K562 (cell line): ENCODE measurements around the gene MYOZ2. TPM values are rescaled to one million over a fixed set of nuclear protein-coding genes. Genes with fewer than 3 reads are reported as not detected.
A peak's percentile ranks its signal among the peaks of the same experiment; 100 is the strongest.

Experiments
- CCNT2 ChIP-seq: IDR thresholded peaks from 2 replicates; pipeline ENCODE4 v1.6.1; 2011; ENCODE audit warnings: borderline replicate concordance, low read depth, mild to moderate bottlenecking, moderate library complexity, mixed read lengths, low read length; ENCODE audit not compliant: insufficient read length; ENCODE audit errors: extremely low read depth
- L3MBTL2 ChIP-seq: fragments of 450-650 bp; IDR thresholded peaks from 2 replicates; pipeline ENCODE4 v1.6.1; 2016; ENCODE audit warnings: mild to moderate bottlenecking, moderate library complexity
- PHB ChIP-seq: fragments of 250-450 bp; sonication (Bioruptor Pico); IDR thresholded peaks from 2 replicates; pipeline ENCODE4 v1.5.0; 2021
- PHF8 ChIP-seq: fragments of 200-600 bp; sonication (generic); IDR thresholded peaks from 2 replicates; pipeline ENCODE4 v1.6.1; 2012; ENCODE audit warnings: mixed run types, mild to moderate bottlenecking, inconsistent platforms, low read length, moderate library complexity, borderline replicate concordance
- POLR2A ChIP-seq: fragments of 450-650 bp; conservative IDR thresholded peaks from 2 replicates; pipeline ENCODE4 v1.6.1; 2016
- ZNF324 ChIP-seq: fragments of 250-450 bp; sonication (Bioruptor Pico); IDR thresholded peaks from 2 replicates; pipeline ENCODE4 v1.4.0; 2020; ENCODE audit warnings: mild to moderate bottlenecking
- ZNF507 ChIP-seq: conservative IDR thresholded peaks from 2 replicates; pipeline ENCODE4 v1.6.1; 2017; ENCODE audit warnings: missing genetic modification characterization, missing compliant biosample characterization
- ZNF592 ChIP-seq: fragments of 450-650 bp; IDR thresholded peaks from 2 replicates; pipeline ENCODE4 v1.6.1; 2017; ENCODE audit warnings: antibody characterized with exemption, mild to moderate bottlenecking
- polyA plus RNA-seq, 8 experiments: library from polyadenylated mRNA; depleted of rRNA in 4 of 8; stranded (reverse) in 5 of 8; unstranded in 3 of 8; fragments of >200 nt; fragmentation: Nextera tagmentation in 2 of 8; fragmentation: Illumina TruSeq in 1 of 8; extraction: Ambion mirVana in 2 of 8; extraction: Trizol in 1 of 8; gene quantifications; 2 replicates each; pipeline versions ENCODE4 v1.2.1 to v1.2.3, GENCODE V29; 2011 to 2014; ENCODE audit warnings: inconsistent platforms in 1 of 8, missing spikeins in 1 of 8
- total RNA-seq, 7 experiments: library from RNA; depleted of rRNA in 6 of 7; stranded (reverse); fragments of >200 nt in 6 of 7; fragmentation: Illumina TruSeq in 2 of 7; extraction: Trizol in 2 of 7; gene quantifications; 2 replicates each; pipeline versions ENCODE4 v1.2.1 to v1.2.3, GENCODE V29; 2011 to 2021; ENCODE audit warnings: low replicate concordance in 1 of 7
- TF ChIP-seq, protein P1 (sequence below), 2 experiments: fragments of 200-800 bp in 1 of 2; sonication (Bioruptor generic) in 1 of 2; sonication (generic) in 1 of 2; formaldehyde crosslinking in 1 of 2; IDR thresholded peaks in 1 of 2; conservative IDR thresholded peaks in 1 of 2; 2 replicates each; pipeline versions ENCODE4 v1.5.0 to v1.6.1; 2016 to 2020; ENCODE audit warnings: missing compliant biosample characterization in 1 of 2, missing genetic modification characterization in 1 of 2, missing genetic modification reagents in 1 of 2
- TF ChIP-seq, protein P2 (sequence below): fragments of 450-650 bp; formaldehyde crosslinking; IDR thresholded peaks from 2 replicates; pipeline ENCODE4 v1.4.0; 2020; ENCODE audit warnings: mild to moderate bottlenecking, moderate library complexity
- TF ChIP-seq, protein P3 (sequence below): IDR thresholded peaks from 2 replicates; pipeline ENCODE4 v1.6.1; 2012; ENCODE audit warnings: low read depth, low read length, improper control_type of control experiment, borderline replicate concordance
- TF ChIP-seq, protein P4 (sequence below): fragments of 250-450 bp; sonication (Bioruptor Pico); IDR thresholded peaks from 2 replicates; pipeline ENCODE4 v1.8.0; 2021; ENCODE audit warnings: mild to moderate bottlenecking, moderate library complexity

MYOZ2 gene
- total and polyA plus RNA-seq, 9 of the 15 experiments (the other 6 are each of a cell fraction or from before 2014, with no cell fraction given) = not detected

- TF ChIP-seq ZNF324 (CRISPR knock-in tag) (no peak), ZNF507 (tag) (no peak), L3MBTL2 (peak; percentile 63; the same call in 1 of the 2 replicates), ZNF592 (no peak), CCNT2 (peak; percentile 23), PHB (CRISPR knock-in tag) (0 out of 2 replicates have a peak, but pooled peaks have one; percentile 62), PHF8 (peak; percentile 88), POLR2A (peak; percentile 97)
- TF ChIP-seq, protein P1, sequence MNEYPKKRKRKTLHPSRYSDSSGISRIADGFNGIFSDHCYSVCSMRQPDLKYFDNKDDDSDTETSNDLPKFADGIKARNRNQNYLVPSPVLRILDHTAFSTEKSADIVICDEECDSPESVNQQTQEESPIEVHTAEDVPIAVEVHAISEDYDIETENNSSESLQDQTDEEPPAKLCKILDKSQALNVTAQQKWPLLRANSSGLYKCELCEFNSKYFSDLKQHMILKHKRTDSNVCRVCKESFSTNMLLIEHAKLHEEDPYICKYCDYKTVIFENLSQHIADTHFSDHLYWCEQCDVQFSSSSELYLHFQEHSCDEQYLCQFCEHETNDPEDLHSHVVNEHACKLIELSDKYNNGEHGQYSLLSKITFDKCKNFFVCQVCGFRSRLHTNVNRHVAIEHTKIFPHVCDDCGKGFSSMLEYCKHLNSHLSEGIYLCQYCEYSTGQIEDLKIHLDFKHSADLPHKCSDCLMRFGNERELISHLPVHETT (CRISPR knock-in tag; conservative IDR thresholded peaks at IDR 0.05 in 1 of 2, IDR thresholded peaks at IDR 0.05 in 1 of 2) = 0 out of 4 replicates have a peak, but pooled peaks of 1 of the 2 experiments have one; percentile 43
- TF ChIP-seq, protein P2, sequence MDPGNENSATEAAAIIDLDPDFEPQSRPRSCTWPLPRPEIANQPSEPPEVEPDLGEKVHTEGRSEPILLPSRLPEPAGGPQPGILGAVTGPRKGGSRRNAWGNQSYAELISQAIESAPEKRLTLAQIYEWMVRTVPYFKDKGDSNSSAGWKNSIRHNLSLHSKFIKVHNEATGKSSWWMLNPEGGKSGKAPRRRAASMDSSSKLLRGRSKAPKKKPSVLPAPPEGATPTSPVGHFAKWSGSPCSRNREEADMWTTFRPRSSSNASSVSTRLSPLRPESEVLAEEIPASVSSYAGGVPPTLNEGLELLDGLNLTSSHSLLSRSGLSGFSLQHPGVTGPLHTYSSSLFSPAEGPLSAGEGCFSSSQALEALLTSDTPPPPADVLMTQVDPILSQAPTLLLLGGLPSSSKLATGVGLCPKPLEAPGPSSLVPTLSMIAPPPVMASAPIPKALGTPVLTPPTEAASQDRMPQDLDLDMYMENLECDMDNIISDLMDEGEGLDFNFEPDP (CRISPR knock-in tag) = no peak
- TF ChIP-seq, protein P3, sequence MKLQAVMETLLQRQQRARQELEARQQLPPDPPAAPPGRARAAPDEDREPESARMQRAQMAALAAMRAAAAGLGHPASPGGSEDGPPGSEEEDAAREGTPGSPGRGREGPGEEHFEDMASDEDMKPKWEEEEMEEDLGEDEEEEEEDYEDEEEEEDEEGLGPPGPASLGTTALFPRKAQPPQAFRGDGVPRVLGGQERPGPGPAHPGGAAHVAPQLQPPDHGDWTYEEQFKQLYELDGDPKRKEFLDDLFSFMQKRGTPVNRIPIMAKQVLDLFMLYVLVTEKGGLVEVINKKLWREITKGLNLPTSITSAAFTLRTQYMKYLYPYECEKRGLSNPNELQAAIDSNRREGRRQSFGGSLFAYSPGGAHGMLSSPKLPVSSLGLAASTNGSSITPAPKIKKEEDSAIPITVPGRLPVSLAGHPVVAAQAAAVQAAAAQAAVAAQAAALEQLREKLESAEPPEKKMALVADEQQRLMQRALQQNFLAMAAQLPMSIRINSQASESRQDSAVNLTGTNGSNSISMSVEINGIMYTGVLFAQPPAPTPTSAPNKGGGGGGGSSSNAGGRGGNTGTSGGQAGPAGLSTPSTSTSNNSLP = 0 out of 2 replicates have a peak, but pooled peaks have one; percentile 27
- TF ChIP-seq, protein P4, sequence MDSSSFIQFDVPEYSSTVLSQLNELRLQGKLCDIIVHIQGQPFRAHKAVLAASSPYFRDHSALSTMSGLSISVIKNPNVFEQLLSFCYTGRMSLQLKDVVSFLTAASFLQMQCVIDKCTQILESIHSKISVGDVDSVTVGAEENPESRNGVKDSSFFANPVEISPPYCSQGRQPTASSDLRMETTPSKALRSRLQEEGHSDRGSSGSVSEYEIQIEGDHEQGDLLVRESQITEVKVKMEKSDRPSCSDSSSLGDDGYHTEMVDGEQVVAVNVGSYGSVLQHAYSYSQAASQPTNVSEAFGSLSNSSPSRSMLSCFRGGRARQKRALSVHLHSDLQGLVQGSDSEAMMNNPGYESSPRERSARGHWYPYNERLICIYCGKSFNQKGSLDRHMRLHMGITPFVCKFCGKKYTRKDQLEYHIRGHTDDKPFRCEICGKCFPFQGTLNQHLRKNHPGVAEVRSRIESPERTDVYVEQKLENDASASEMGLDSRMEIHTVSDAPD (CRISPR knock-in tag) = no peak
These were observed 76.8 kb downstream of the MYOZ2 start, which contains the start of gene USP53 (continued) for GRCh38 chr4:119212234-119212963.
